Measurements from ENCODE around the gene ARHGAP44.

DNA sequence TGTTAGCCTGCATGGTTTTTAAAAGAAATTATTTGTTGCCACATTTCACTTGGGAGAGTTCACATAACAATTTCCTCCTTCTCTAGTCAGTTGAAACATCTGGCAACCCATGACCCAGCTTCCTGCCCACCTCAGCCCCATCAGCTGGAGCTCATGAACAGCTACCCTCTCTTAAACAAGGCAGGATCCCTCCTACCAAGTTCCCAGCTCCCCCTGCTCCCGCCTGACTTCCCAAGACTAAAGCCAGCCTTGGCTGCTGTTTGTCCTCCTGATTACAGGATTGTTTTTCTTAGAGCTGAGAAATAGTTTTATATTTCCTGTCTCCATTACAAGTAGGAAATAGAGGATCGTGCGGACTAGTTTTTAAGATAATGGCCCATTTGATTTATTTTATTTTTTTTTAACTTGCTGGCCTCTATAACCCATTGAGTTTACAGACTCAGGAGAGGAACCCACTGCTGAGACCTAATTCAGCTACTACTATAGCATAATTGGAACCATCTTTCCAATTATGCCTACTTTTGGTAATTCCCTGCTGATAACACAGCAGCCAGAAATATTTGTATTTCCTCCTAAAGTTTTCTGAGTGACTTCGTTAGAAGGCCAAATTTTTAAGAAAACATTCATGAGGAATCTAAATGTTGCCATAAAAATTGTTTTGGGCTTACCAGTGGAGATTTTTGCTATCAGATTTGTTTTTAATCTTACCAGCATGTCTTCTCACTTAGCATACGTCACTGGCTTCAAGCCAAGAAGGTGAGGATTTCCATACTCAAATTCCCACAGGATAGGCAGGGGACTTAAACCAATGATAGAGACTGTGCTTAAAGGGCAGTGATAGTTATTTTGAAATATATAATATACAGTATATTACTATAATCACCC, 138.5 kb downstream of the ARHGAP44 start:
- TF ChIP-seq ZNF274 (IDR thresholded peaks at IDR 0.05; ENCODE audit: low read depth, low read length) (no peak), SUZ12 (IDR thresholded peaks at IDR 0.05; ENCODE audit: extremely low read depth, insufficient read depth, insufficient read length) (no peak)
